Thoracic aorta (tissue), 2 donors: ENCODE data around the gene TEX51. TPM values are rescaled to one million over a fixed set of nuclear protein-coding genes. Genes with fewer than 3 reads are reported as not detected.

Experiments
- ATAC-seq: fragments of 150-250 bp; one replicate; pipeline ENCODE4 v1.8.0; 2017; ENCODE audit warnings: low read depth; ENCODE audit not compliant: insufficient number of reproducible peaks, low FRiP score
- DNase-seq: peaks from one replicate; pipeline ENCODE4 v3.0.0-alpha.2; 2020; ENCODE audit warnings: low spot score
- H3K27ac ChIP-seq, 2 donors: fragments of 200-600 bp; sonication (generic); 1 replicate in 1 of 2; 2 replicates in 1 of 2; pipeline ENCODE4 v1.5.1; 2016; ENCODE audit warnings: mild to moderate bottlenecking in 2 of 2, moderate library complexity in 2 of 2
- H3K27me3 ChIP-seq: fragments of 200-600 bp; sonication (generic); replicated peaks from 2 replicates; pipeline ENCODE4 v1.6.0; 2016; ENCODE audit warnings: mild to moderate bottlenecking; ENCODE audit not compliant: insufficient read depth
- H3K36me3 ChIP-seq: fragments of 200-600 bp; sonication (generic); one replicate; pipeline ENCODE4 v1.5.1; 2016
- H3K4me1 ChIP-seq, 2 donors: fragments of 200-600 bp; sonication (generic); 1 replicate in 1 of 2; 2 replicates in 1 of 2; pipeline versions ENCODE4 v1.5.1 to v1.6.0; 2016; ENCODE audit warnings: low read depth in 2 of 2, mild to moderate bottlenecking in 1 of 2; ENCODE audit not compliant: control insufficient read depth in 1 of 2
- H3K4me3 ChIP-seq: fragments of 200-600 bp; sonication (generic); 2 replicates; pipeline ENCODE4 v1.5.1; 2016; ENCODE audit warnings: mild to moderate bottlenecking
- H3K9me3 ChIP-seq: fragments of 200-600 bp; sonication (generic); 2 replicates; pipeline ENCODE4 v1.5.1; 2016
- CTCF ChIP-seq: fragments of 200-600 bp; sonication (generic); IDR thresholded peaks from one replicate; pipeline ENCODE4 v1.5.1; 2019; ENCODE audit warnings: antibody characterized with exemption
- total RNA-seq, 2 donors: library from RNA; depleted of rRNA; stranded (reverse); fragments of >200 nt; gene quantifications; one replicate each; pipeline versions ENCODE4 v1.1.0 to v1.2.3, GENCODE V29; 2016

Gene TEX51
- total RNA-seq, result not detected

GRCh38 chr2:126898636-126899035 is at the start of gene TEX51:
TSS of gene TEX51 (plus strand) at chr2:126898890. CDS start at chr2:126898919, 29 bp downstream.
- no peak for TF ChIP-seq CTCF
- no peak for DNase-seq

DNA sequence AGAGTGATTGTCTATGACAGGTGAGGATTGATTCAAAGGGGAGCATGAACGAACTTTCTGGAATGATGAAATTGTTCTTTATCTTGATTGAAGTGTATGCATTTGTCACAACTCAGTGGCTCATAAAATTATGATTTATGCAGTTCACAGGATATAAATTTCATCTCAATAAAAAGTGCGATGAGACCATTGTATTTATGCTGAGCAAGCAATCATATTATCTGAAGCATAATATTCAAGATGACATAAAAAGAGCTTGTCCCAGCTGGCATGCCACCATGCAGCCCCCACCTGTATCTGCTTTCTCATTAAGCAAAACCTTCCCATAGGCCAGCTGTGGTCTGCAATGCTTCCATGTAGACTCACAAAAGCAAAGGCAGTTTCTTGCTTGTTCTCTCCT is 49.6 kb upstream of the TEX51 start:
- Histone ChIP-seq H3K4me1 (no peaks in the 10 kb centered on the region), H3K9me3 (no peaks in the 10 kb centered on the region), H3K27ac (no peak overlapping the region), H3K27me3 (no peaks in the 10 kb centered on the region), H3K4me3 (no peak overlapping the region), H3K36me3 (no peaks in the 10 kb centered on the region)
- TF ChIP-seq CTCF, result no peak
- ATAC-seq (no peak), DNase-seq (no peak)

More at GRCh38 chr2:126898636-126899035, at the start of gene TEX51:
- Histone ChIP-seq H3K4me3 (no peak within 1 kb of the TSS), H3K9me3 (no peaks in the 10 kb centered on the region), H3K27me3 (no peaks in the 10 kb centered on the region), H3K36me3 (no peaks in the 10 kb centered on the region), H3K4me1 (no peaks in the 10 kb centered on the region), H3K27ac (no peak within 1 kb of the TSS)
- no peak for ATAC-seq

GRCh38 chr2:126849486-126849885 is 49.2 kb upstream of the TEX51 start:
- Histone ChIP-seq H3K27ac (no peak overlapping the region), H3K36me3 (no peaks in the 10 kb centered on the region), H3K4me3 (no peak overlapping the region), H3K27me3 (no peaks in the 10 kb centered on the region), H3K9me3 (no peaks in the 10 kb centered on the region), H3K4me1 (no peaks in the 10 kb centered on the region)
- no peak for ATAC-seq
- no peak for DNase-seq
- no peak for TF ChIP-seq CTCF

- no peak for TF ChIP-seq CTCF
- DNase-seq (no peak), ATAC-seq (no peak)
- H3K36me3 ChIP-seq, result no peaks in the 10 kb centered on the region
- H3K4me1 ChIP-seq, result no peaks in the 10 kb centered on the region
- H3K4me3 ChIP-seq, result no peak overlapping the region
- no peaks in the 10 kb centered on the region for H3K9me3 ChIP-seq
- H3K27ac ChIP-seq, result no peak overlapping the region
- H3K27me3 ChIP-seq, result no peaks in the 10 kb centered on the region
These were observed 48.6 kb upstream of the TEX51 start for GRCh38 chr2:126849991-126850535.

- Histone ChIP-seq H3K27ac (no peak overlapping the region), H3K36me3 (no peaks in the 10 kb centered on the region), H3K9me3 (no peaks in the 10 kb centered on the region), H3K4me1 (no peaks in the 10 kb centered on the region), H3K4me3 (no peak overlapping the region), H3K27me3 (no peaks in the 10 kb centered on the region)
- DNase-seq (no peak), ATAC-seq (no peak)
- no peak for TF ChIP-seq CTCF
These were observed 47.8 kb upstream of the TEX51 start for GRCh38 chr2:126850940-126851339.
